Muscle of arm (tissue), 12 donors: ENCODE results near the gene MORN1. TPM values are rescaled to one million over a fixed set of nuclear protein-coding genes. Genes with fewer than 3 reads are reported as not detected.

Source experiments
- DNase-seq: peaks from one replicate; pipeline ENCODE4 v3.0.0-alpha.2; 2013
- polyA plus RNA-seq, 12 donors: library from polyadenylated mRNA; unstranded; fragments of 120-200 nt; gene quantifications; one replicate each; pipeline ENCODE4 v1.2.1, GENCODE V29; 2013; ENCODE audit not compliant: insufficient read length in 12 of 12

Gene MORN1
- polyA plus RNA-seq, 12 donors: 4.4 to 9.4 (median 5.7) TPM; not detected in 1

- no peak for DNase-seq
These were observed 115.4 kb downstream of the MORN1 start for GRCh38 chr1:2275796-2276536.

DNA sequence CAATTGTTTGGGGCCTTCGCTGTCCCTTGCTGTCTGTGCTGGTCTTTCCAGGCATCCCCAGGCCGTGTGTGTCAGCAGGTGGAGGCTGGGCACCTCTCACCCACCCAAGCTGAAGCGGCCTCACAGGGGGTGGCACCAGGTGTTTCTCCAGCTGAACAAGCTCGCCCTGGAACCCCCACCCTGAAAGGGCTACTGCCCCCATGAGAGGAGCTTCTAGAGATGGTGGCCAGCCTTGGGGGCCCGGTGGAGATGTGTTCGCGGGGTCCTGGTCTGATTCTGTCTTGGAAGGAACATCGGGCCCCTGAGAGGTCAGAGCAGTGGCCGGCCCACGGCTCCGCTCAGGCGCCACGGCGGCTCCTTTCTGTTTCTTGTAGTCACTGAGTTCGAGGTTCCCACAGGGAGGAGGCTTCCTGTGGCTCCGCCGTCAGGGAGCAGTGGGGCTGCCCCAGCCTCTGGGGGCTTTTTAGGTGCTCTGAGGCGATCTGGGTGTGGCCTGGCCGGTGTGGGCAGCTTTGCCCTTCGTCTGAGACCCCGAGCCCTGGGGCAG lies 116.4 kb downstream of the MORN1 start:
- no peak for DNase-seq

GRCh38 chr1:2274231-2274928 lies 117.0 kb downstream of the MORN1 start:
- no peak for DNase-seq

DNA sequence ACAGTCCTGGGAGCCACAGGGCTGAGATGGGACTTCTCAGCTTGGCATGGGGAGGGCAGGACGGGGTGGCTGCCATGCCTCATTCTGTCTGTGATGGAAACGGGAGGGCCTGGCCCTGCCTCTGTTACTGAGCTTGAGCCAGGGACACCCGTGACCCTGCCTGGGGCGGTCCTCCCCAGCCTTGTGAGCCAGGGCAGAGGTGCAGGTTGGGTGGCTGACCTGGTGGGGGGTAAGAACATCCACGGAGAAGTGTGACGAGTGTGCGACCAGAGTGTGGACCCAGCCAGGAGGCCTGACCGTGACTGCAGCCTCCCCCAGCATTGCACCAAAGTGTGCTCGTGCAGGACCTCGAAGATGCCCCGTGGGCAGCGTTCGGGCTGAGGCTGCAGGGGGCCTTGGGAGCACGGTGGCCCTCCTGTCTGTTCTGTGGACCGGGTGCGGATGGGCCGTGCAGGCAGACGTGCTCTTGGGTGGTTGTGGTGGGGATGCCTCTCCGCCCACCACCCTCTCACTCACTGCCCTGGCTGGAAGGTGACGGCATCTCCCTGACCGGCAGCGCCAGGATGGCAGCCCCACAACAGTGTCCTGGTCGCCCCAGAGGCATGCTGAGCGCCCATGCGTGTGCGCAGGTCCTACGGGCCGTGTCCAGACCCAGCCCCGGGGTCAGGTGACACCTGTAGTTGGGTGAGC lies 117.8 kb downstream of the MORN1 start:
- DNase-seq: no peak

DNA sequence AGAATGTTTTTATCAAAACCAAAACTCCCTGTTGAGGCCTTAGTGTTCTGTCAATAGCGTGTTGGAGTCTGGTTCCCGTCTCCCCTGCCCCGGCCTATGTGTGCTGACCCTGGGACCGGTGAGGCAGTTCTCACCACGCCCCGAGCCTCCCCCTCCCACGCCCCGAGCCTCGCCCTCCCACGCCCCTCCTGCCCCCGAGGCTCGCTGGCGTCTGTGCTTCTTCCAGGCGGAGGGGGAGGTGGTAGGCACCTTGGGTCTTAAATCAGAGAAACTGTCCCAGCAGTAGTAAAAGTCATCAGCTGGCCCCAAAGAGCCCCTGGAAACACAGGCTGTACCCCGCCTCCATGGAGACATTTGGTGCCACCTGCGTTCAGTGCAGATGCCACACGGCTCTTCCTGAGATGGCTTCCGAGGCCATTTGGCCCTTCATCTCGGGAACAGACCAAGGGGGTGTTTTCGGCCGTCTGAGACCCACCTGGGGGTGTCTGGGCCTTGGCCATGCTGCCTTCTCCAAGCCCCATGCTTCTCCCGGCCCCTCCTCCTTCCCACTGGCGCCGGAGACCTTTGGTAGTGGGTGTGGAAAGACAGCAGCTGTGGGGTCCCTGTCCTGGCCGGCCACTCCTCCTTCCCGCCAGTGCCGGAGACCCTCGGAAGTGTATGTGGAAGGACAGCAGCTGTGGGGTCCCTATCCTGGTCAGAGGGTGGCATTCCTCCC lies 118.5 kb downstream of the MORN1 start:
- no peak for DNase-seq

DNA sequence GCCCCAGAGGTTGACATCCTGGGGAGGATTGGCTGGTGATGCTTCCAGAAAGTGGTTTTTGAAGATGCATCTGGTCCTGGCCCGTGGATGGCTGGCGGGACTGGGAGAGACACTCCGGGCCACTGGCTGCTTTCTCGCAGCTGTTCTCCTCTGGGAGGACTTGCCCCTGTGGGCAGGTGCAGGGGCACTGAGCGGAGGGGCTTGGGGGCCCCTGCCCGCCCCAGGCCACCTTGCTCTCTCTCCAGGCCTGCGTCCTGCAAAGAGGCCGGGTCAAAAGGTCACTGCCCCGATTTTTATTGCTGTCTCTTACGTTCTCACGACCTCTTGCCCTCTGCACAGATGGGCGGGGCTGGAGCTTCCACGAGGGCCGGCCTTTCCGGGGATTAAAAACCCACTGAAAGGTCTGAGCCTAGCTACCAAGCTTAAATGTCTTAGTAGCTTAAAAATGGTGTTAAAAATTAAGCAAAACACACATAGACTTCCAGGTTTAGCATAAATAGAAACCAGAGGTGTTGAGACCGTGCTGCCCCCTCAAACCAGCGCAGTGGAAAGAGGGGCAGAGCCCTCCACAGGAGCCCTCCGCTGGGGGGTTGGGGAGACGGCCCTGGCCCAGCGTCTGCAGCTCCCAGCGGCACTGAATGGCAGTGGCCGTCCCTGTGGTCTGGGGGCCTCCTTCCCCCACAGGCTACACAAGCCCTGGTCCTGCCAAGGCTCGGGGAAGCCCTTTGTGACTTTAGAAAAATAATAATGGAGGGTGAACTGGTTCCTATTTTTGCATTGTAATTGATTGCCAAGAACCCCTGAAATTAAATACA lies 119.3 kb downstream of the MORN1 start:
- DNase-seq: no peak

Other genes with a start within 250 kb of the MORN1 start
- 10 to 100 TPM in 11 of 12 donors, not detected in 1; 21.5 to 81.7 (median 26.8) TPM for gene FAAP20, start 196.8 kb downstream of the MORN1 start, polyA plus RNA-seq
- 10 to 100 TPM in 11 of 12 donors, not detected in 1; 44.3 to 88.0 (median 55.0) TPM for gene SKI, start 163.2 kb downstream of the MORN1 start, polyA plus RNA-seq
- gene RER1, start 287 bp upstream of the MORN1 start, polyA plus RNA-seq: 100 to 1,000 TPM in 1 of 12 donors, 10 to 100 TPM in 10, not detected in 1; 69.7 to 174 (median 84.7) TPM
- 10 to 100 TPM in 11 of 12 donors, not detected in 1; 13.1 to 28.0 (median 16.6) TPM for gene PEX10, start 21.0 kb upstream of the MORN1 start, polyA plus RNA-seq
- gene PLCH2, start 84.7 kb upstream of the MORN1 start, polyA plus RNA-seq: 10 to 100 TPM in 1 of 12 donors, 1 to 10 TPM in 2, under 1 TPM in 7, not detected in 2; 0.33 to 16.6 (median 0.83) TPM
- gene PANK4, start 135.0 kb upstream of the MORN1 start, polyA plus RNA-seq: 10 to 100 TPM in 11 of 12 donors, not detected in 1; 16.7 to 24.2 (median 19.6) TPM
- 1 to 10 TPM in 1 of 12 donors, under 1 TPM in 8, not detected in 3; 0.11 to 1.0 (median 0.48) TPM for gene HES5, start 138.7 kb upstream of the MORN1 start, polyA plus RNA-seq
- 10 to 100 TPM in 7 of 12 donors, 1 to 10 TPM in 4, not detected in 1; 7.3 to 79.5 (median 11.0) TPM for gene TNFRSF14, start 164.8 kb upstream of the MORN1 start, polyA plus RNA-seq
- gene PRXL2B, start 195.2 kb upstream of the MORN1 start, polyA plus RNA-seq: 10 to 100 TPM in 11 of 12 donors, not detected in 1; 14.6 to 59.6 (median 18.7) TPM
- 1 to 10 TPM in 1 of 12 donors, under 1 TPM in 7, not detected in 4; 0.31 to 1.1 (median 0.46) TPM for gene MMEL1, start 241.5 kb upstream of the MORN1 start, polyA plus RNA-seq